IMR-90 (cell line): ENCODE results near the gene SORL1. TPM values are rescaled to one million over a fixed set of nuclear protein-coding genes. Genes with fewer than 3 reads are reported as not detected.
"Not testable (repeated sequence)": the region's sequence is repeated elsewhere in the genome, so short reads cannot be mapped to it uniquely, and the experiment has no call there.

Experiments used
- ATAC-seq: fragments of 200-7000 bp; cut with Tn5 transposase; 2 replicates; pipeline ENCODE4 v1.9.1; 2020; ENCODE audit warnings: low read depth, mild to moderate bottlenecking, moderate library complexity
- BruUV-seq: library from RNA; stranded (reverse); fragments of 400-500 nt; replicated peaks from 2 replicates; lab custom pipeline; 2021; lab: Mats Ljungman, UMichigan
- CTCF ChIA-PET: fragments of 300-600 bp; formaldehyde crosslinking; extraction: SDS; loops from one replicate; lab custom pipeline; 2021; ENCODE audit warnings: antibody characterized with exemption; lab: Yijun Ruan, JAX
- POLR2A ChIA-PET: fragments of 300-600 bp; sonication (Branson Sonifier 250); formaldehyde crosslinking; loops from one replicate; lab custom pipeline; 2022; ENCODE audit warnings: antibody characterized with exemption; ENCODE audit not compliant: unreplicated experiment; lab: Charles Lee
- DNase-seq: peaks from one replicate; pipeline ENCODE4 v3.0.0; 2013
- H2AFZ ChIP-seq: replicated peaks from 2 replicates; pipeline ENCODE3; 2013; ENCODE audit warnings: low read length, mild to moderate bottlenecking; ENCODE audit not compliant: poor library complexity
- H2AK5ac ChIP-seq: 2 replicates; pipeline ENCODE4 v1.6.1; 2013; ENCODE audit warnings: low read depth, low read length, inconsistent platforms
- H2AK9ac ChIP-seq: replicated peaks from 2 replicates; pipeline ENCODE3; 2013; ENCODE audit warnings: mild to moderate bottlenecking, low read depth, low read length, moderate library complexity; ENCODE audit not compliant: poor library complexity
- H2BK120ac ChIP-seq: 2 replicates; pipeline ENCODE4 v1.6.1; 2013; ENCODE audit warnings: low read depth, low read length, inconsistent platforms
- H2BK15ac ChIP-seq: 3 replicates; pipeline ENCODE4 v1.6.1; 2013; ENCODE audit warnings: low read depth, low read length, inconsistent platforms
- H2BK20ac ChIP-seq: 2 replicates; pipeline ENCODE4 v1.6.1; 2013; ENCODE audit warnings: low read depth, mild to moderate bottlenecking, inconsistent platforms, low read length, moderate library complexity
- H2BK5ac ChIP-seq: 2 replicates; pipeline ENCODE4 v1.6.1; 2013; ENCODE audit warnings: mild to moderate bottlenecking, low read depth, low read length, inconsistent platforms; ENCODE audit not compliant: poor library complexity, severe bottlenecking
- H3K14ac ChIP-seq: replicated peaks from 2 replicates; pipeline ENCODE4 v1.6.1; 2013; ENCODE audit warnings: low read depth, low read length, inconsistent platforms
- H3K18ac ChIP-seq: 2 replicates; pipeline ENCODE4 v1.6.1; 2013; ENCODE audit warnings: low read depth, low read length, control low read depth
- H3K23ac ChIP-seq: 2 replicates; pipeline ENCODE4 v1.6.1; 2013; ENCODE audit warnings: low read depth, low read length, inconsistent platforms
- H3K27ac ChIP-seq: 2 replicates; pipeline ENCODE4 v1.5.1; 2013; ENCODE audit warnings: mild to moderate bottlenecking, control low read depth, low read length; ENCODE audit not compliant: insufficient read depth
- H3K27me3 ChIP-seq: 2 replicates; pipeline ENCODE4 v1.6.1; 2013; ENCODE audit warnings: low read length; ENCODE audit not compliant: control insufficient read depth, insufficient read depth
- H3K36me3 ChIP-seq: 2 replicates; pipeline ENCODE4 v1.6.1; 2013; ENCODE audit warnings: low read length, mixed read lengths; ENCODE audit not compliant: control insufficient read depth, insufficient read depth
- H3K4ac ChIP-seq: 2 replicates; pipeline ENCODE4 v1.6.1; 2013; ENCODE audit warnings: low read depth, low read length, inconsistent platforms
- H3K4me1 ChIP-seq: 2 replicates; pipeline ENCODE4 v1.6.1; 2013; ENCODE audit warnings: low read length, mixed read lengths; ENCODE audit not compliant: control insufficient read depth, insufficient read depth
- H3K4me2 ChIP-seq: 2 replicates; pipeline ENCODE4 v1.6.1; 2013; ENCODE audit warnings: low read depth, mild to moderate bottlenecking, control low read depth, low read length, moderate library complexity
- H3K4me3 ChIP-seq: 2 replicates; pipeline ENCODE4 v1.5.1; 2013; ENCODE audit warnings: low read depth, mild to moderate bottlenecking, control low read depth, low read length, moderate library complexity; ENCODE audit not compliant: insufficient read depth
- H3K56ac ChIP-seq: 2 replicates; pipeline ENCODE4 v1.6.1; 2013; ENCODE audit warnings: low read length, inconsistent platforms; ENCODE audit not compliant: insufficient read depth; ENCODE audit errors: extremely low read depth
- H3K79me1 ChIP-seq, 2 experiments: 2 replicates each; pipeline ENCODE4 v1.6.1; 2013; ENCODE audit warnings: low read length in 2 of 2, inconsistent platforms in 1 of 2, low read depth in 1 of 2
- H3K9ac ChIP-seq: 2 replicates; pipeline ENCODE4 v1.6.1; 2013; ENCODE audit warnings: low read depth, low read length, control low read depth
- H3K9me1 ChIP-seq: 2 replicates; pipeline ENCODE4 v1.6.1; 2013; ENCODE audit warnings: low read length, inconsistent platforms; ENCODE audit not compliant: insufficient read depth
- H3K9me3 ChIP-seq: 2 replicates; pipeline ENCODE4 v1.6.1; 2013; ENCODE audit warnings: low read length; ENCODE audit not compliant: control insufficient read depth, insufficient read depth
- H4K20me1 ChIP-seq: 2 replicates; pipeline ENCODE4 v1.6.1; 2013; ENCODE audit warnings: low read length, inconsistent platforms; ENCODE audit not compliant: insufficient read depth
- H4K5ac ChIP-seq: 2 replicates; pipeline ENCODE4 v1.6.1; 2013; ENCODE audit warnings: mild to moderate bottlenecking, low read depth, low read length, control low read depth
- H4K8ac ChIP-seq, 2 experiments: 2 replicates each; pipeline ENCODE4 v1.6.1; 2013; ENCODE audit warnings: low read depth in 2 of 2, low read length in 2 of 2, control low read depth in 1 of 2, inconsistent platforms in 1 of 2
- H4K91ac ChIP-seq: 2 replicates; pipeline ENCODE4 v1.6.1; 2013; ENCODE audit warnings: low read depth, low read length, inconsistent platforms; ENCODE audit not compliant: insufficient read depth
- dilution Hi-C: fragments of 300-500 bp; cut with HindIII; formaldehyde crosslinking; loops from one replicate; pipeline ENCODE4 v1.14.3; 2018; ENCODE audit warnings: low sequenced_read_pairs; ENCODE audit not compliant: unreplicated experiment
- in situ Hi-C: fragments of 300-500 bp; cut with MboI; formaldehyde crosslinking; loops from 3 replicates; pipeline ENCODE4 v1.14.3; 2019; ENCODE audit warnings: low sequenced_read_pairs, inconsistent platforms, mixed read lengths
- intact Hi-C: fragments of 100-400 bp; cut with micrococcal nuclease; formaldehyde crosslinking; loops from 2 replicates; pipeline ENCODE4 v1.10.0; 2022
- polyA plus RNA-seq, 3 experiments: library from polyadenylated mRNA; depleted of rRNA; stranded (reverse); fragments of >200 nt; gene quantifications; 2 replicates each; pipeline ENCODE4 v1.2.3, GENCODE V29; 2012; ENCODE audit warnings: low replicate concordance in 1 of 3
- total RNA-seq: library from RNA; depleted of rRNA; stranded (reverse); fragments of >200 nt; gene quantifications from 2 replicates; pipeline ENCODE4 v1.2.3, GENCODE V29; 2012

Gene SORL1
- total and polyA plus RNA-seq, 2 of the 4 experiments (the other 2 are of a cell fraction), result 1.0 to 2.0 TPM

DNA sequence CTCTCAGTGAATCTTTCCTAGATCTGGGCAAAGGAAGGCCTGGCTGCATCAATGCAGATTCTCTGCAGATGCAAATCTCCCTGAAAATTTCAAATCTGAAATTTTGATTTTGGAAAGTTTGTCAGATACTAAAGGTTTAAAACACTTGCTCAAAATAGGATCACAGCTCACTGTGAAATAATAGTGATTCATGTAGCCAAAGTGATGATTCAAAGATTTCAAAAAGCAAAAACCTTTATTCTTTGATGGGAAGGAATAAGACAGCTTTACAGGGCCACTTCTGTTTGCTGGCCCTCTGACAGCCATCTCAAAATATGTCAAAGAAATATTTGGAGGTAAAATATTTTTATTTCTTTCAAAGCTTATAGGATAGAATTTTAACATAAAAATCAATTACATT lies 40.8 kb upstream of the SORL1 start:
- in situ Hi-C loops, result not testable (repeated sequence)

More for the DNA sequence above, 40.8 kb upstream of the SORL1 start:
- H3K56ac ChIP-seq, H3K4me3 ChIP-seq, H4K20me1 ChIP-seq, H4K8ac ChIP-seq, dilution Hi-C loops, H3K9me1 ChIP-seq, H2AK9ac ChIP-seq, H3K4me1 ChIP-seq, H3K9me3 ChIP-seq, H3K79me1 ChIP-seq, H2BK20ac ChIP-seq, H2AK5ac ChIP-seq, H3K9ac ChIP-seq, H4K91ac ChIP-seq, H3K4me2 ChIP-seq, CTCF ChIA-PET, H3K4ac ChIP-seq, H4K5ac ChIP-seq, H3K14ac ChIP-seq, POLR2A ChIA-PET, DNase-seq, H2BK5ac ChIP-seq, ATAC-seq, H2BK120ac ChIP-seq, H3K18ac ChIP-seq, H3K36me3 ChIP-seq, H3K27ac ChIP-seq, BruUV-seq, H2BK15ac ChIP-seq, H3K27me3 ChIP-seq, intact Hi-C loops, H3K23ac ChIP-seq, H2AFZ ChIP-seq: not testable (repeated sequence)
